NCI-H187 treated with DMSO at 0.1 percent for 48 hours (cell line): ENCODE data around the gene KLHL11.
A peak's percentile ranks its signal among the peaks of the same experiment; 100 is the strongest.

ENCODE experiments used
- DNase-seq: peaks from one replicate; lab custom pipeline; 2025; lab: John Stamatoyannopoulos, UW

Gene KLHL11, protein sequence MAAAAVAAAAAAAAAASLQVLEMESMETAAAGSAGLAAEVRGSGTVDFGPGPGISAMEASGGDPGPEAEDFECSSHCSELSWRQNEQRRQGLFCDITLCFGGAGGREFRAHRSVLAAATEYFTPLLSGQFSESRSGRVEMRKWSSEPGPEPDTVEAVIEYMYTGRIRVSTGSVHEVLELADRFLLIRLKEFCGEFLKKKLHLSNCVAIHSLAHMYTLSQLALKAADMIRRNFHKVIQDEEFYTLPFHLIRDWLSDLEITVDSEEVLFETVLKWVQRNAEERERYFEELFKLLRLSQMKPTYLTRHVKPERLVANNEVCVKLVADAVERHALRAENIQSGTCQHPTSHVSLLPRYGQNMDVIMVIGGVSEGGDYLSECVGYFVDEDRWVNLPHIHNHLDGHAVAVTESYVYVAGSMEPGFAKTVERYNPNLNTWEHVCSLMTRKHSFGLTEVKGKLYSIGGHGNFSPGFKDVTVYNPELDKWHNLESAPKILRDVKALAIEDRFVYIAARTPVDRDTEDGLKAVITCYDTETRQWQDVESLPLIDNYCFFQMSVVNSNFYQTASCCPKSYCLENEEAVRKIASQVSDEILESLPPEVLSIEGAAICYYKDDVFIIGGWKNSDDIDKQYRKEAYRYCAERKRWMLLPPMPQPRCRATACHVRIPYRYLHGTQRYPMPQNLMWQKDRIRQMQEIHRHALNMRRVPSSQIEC

DNA sequence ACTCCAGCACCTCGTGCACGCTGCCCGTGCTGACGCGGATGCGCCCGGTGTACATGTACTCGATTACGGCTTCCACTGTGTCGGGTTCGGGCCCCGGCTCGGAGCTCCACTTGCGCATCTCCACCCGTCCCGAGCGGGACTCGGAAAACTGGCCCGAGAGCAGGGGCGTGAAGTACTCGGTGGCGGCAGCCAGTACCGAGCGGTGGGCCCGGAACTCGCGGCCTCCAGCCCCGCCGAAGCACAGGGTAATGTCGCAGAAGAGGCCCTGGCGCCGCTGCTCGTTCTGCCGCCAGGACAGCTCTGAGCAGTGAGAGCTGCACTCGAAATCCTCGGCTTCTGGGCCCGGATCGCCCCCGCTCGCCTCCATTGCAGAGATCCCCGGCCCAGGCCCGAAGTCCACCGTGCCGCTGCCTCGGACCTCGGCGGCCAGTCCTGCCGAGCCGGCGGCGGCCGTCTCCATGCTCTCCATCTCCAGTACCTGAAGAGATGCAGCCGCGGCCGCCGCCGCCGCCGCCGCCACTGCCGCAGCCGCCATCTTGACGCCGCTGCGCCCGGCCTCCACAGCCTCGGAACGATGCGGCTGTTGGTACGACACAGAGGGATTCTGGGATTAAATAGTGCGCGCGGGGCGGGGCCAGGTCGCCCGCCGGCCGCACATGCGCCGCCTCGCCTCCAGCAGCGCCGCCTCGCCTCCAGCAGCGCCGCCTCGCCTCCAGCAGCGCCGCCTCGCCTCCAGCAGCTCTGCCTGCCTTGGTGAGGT, at the start of gene KLHL11:
KLHL11 (minus strand) TSS at position 588 of the 760 bp plus-strand sequence; CDS start at position 535, 53 bp downstream.
- peak; percentile 51 for DNase-seq

DNA sequence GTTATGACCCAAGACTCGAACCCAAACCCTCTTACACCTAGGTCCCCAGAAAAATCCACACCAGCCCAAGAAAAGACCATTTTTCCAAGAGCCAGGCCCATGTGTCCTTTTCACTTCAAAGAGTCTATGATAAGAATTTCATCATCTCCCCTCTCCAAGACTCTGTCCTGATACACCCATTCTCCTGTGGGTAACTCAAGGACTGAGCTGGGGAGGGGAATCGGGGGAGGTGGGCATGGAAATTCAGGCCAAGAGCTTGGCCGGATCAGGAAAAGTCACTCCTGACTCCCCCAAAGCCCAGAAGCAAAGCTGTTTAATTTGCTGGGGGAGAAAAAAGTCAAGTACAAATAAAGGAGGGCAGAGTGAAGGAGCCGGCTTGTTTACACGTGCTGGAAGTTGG, 49.8 kb upstream of the KLHL11 start:
- no peak for DNase-seq

DNA sequence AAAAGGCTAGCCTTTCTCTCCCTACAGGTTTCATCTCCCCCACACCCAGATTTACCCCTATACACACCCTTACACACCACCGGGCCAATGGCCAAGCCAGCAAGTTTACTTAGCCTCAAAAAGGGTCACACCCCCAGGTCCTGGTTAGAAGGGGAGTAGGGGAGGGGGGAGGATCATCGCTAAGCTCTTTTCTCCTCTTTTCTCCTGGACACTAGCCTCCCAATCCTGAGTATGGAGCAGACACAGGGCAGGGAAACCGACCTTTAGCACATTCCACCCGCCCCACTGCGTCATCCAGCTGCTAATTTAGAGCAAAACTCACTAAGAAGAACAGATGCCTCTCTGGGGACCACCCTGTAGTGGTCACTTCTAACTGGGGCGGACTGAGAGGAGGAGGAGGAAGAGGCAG, 49.1 kb upstream of the KLHL11 start:
- DNase-seq: no peak

DNA sequence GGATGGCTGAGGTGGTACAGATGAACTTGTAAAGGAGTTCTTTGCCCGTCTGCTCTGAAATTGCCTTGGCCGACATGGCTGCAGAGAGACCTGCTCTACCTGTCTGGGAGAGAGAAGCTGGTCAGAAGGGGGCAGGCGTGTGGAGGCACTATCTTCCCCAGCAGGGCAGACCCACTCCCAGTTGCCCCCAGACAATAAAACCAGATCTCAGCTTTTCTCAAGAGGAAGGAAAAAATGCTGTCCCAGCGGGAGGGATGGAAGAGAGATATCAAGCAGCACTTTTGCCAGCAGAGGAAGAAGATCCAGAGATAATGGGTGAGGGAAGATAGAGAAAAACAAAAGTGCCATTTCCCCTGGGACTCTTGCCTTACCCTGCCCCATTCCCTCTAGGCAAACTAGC, 48.6 kb upstream of the KLHL11 start:
- DNase-seq: no peak

DNA sequence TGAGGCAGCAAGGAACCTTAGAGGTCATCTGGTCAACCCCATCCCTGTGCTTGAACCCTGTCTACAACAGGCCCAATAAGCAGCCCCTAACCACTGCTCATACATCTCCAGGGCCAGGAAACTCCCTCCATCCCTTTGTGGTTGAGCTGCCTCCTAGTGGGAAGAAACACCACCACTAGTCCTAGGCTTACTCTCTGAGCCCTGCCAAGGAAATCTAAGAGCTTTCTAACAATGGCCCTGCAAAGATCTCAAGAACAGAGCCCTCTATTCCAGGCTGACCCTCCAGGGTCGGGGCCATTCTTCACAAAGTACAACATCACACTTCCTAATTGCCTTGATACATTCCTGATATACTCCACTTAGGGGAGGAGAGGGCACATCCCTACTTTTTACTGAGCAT, 47.7 kb upstream of the KLHL11 start:
- DNase-seq: no peak

DNA sequence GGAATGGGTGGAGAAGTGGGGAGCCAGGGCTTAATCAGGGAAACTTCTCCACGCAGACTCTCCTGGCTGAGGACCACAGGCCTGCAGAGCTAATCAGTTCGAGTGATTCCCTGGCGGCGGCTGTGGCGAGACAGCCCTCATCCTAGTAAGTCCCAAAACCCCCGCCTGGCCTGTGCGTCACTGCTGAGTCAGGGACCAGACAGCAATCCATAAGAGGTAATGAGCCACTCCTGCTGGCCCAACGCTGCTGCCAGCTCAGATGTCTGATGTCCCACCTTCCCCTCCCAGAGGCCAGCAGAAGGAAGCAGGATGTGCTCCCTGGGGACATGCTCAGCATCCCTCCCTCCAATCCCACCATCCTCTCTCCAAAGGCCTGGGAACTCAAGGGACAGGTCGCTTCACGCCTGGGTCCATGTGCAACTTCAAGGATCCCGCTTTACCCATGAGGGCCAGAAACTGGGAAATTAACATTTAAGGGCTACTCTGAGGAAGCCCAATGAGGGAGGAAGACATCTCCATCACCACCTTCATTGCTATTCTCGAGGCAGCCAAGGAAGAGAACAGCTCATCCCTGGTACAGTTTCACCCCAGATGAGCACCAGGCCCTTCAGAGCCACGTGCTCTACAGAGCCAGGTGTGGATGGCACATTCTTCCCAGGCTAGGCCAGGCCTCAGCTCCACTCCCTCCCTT, 45.6 kb upstream of the KLHL11 start:
- DNase-seq: no peak

DNA sequence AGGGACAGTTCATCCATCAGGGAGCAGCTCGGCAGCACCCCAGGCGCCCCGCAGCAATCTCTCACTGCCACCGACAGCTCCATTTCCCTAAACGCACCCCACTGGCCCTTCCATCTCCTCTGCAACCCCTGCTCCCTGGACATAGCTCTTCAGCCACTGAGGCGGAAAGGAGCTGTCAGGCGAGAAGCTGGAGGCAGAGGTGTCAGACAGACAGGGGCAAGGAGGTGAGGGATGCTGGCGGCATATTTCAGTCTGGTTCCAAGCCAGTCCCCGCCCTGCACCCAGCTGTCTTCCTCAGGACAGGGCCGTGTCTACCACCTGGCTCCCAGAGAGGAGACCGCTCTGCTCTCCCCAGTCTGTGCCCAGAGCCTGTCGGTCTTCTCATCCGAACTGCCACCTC, 43.9 kb upstream of the KLHL11 start:
- no peak for DNase-seq

DNA sequence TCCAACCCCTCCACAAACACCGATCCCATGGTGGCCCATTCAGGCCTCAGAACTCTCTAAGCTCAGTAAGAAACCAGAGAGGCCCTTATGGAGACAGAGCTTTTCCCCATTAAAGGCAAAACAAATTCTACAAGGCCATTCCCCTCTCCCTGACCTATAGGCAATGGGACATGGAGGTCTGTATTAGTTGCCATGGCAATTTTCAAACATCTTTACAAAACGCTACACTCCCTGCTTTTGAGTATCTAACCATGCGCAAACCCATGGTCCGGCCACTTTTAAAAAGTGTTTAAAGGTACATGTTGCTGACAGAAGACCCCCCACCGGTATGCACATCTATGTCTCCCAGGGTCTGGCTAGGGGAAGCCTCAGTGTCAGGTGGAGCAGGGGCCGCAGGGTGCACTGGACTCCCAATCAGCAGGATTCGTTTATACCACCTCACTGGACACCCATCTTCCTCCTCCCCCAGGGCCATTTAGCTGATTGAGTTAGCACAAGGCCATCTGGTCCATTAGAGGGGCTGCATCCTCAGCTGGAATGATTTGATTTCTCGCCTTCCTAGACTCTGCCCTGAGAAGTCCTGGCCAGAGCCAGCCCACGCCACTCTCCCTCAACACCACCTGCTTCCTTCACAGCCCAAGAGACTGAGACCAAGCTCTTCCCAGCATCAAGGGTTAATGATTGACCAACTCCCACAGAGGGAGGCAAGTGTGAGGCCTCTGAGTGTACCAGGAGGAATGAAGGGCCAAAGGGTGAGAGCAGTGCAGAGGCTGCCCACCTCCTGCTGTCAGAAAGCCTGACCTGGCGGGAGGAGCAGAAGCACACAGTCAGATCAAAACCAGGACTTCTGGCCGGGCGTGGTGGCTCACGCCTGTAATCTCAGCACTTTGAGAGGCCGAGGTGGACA, 42.7 kb upstream of the KLHL11 start:
- DNase-seq: no peak

DNA sequence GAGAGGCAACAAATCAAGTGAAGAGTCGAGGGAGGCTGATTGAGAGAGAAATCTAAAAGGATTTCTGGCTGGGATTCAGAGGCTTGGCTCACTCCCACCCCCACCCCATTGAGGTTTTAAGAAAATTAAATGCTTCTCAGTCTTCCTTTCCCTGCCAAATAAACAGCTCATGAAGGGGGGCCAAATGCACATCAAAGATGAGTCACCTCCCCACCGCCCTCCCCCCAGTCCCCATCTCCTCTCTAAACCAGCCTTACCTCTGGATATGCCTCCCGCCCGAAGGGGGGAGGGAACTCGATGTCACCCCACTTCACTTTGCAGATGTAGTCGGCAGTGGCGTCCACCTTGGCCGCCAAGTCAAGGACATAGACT, 41.9 kb upstream of the KLHL11 start:
- peak; percentile 61 for DNase-seq

DNA sequence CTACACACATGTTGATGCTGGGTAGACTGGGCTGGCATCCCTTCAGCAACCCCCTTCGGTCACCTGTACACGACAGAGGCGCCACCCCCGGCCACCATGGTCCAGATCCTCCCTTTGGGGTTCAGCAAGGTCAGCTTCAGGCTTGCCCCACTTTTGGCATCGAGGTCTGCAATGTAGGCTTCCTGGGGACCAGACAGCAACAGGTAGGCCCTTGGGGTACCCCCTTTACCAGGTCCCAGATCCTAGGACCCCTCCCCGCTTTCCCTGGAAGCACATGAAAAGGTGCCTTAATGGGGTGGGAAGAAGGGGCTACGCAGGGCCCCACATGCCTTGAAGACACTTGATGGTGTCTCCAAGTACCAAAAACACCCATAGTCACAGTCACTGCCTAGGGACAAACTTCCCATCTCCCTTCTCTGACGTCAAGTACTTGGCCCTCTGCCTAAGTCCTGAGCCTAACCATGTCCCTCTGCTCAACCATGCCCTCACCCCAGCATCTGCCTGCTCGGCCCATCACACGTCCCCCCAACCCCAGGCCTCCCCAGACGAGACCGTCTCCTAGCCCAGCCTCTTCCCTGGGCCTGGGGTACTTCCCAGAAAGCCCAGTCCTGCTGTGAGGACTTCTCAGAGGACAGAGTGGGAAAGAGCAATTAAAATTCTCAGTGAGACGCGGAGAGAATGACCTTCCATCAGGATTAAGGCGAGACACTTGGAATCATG, 41.4 kb upstream of the KLHL11 start:
- no peak for DNase-seq

DNA sequence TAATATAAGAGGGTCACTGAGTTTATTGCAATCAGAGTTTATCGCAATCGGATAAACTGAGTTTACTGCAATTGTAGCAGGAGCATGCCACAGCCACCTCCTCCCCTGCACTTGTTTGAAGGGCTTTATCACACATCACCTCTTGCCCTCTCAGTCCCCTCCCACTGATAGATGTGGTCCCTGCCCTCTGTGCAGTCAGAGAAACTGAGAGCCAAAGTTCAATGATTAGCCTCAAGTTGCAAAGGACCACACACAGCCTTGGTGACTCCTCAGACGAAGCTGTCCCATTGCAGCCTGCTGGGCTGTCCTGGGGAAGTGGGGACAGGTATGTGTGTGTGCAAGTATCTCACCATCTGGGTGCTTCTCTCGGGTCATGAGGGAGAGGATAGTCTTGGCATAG, 39.9 kb upstream of the KLHL11 start:
- no peak for DNase-seq

DNA sequence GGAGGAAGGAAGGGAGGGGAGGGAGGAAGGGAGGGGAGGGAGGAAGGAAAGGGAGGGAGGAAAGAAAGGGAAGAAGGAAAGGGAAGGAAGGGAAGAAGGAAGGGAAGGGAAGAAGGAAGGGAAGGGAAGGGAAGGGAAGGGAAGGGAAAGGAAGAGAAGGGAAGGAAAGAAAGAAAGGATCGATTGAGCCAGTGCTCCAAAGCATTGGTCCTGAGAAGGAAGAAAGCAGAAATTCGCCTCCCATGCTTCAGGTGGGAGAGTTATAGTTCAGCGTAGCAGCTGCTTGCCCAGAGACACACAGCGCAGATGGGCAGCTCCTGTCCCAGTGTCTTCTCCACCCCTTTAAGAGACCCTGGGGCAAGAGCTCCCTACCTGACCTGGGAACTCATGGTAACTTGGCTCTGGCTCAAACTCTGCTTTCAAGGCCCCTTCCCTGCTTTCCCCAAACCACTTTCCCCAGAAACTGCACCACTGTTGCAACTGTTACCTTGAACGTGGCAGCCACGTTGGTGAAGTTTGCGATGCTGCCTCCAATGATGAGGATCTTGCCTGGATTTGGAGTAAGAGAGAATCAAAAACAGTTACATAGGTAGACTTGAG, 39.1 kb upstream of the KLHL11 start:
- DNase-seq: no peak

DNA sequence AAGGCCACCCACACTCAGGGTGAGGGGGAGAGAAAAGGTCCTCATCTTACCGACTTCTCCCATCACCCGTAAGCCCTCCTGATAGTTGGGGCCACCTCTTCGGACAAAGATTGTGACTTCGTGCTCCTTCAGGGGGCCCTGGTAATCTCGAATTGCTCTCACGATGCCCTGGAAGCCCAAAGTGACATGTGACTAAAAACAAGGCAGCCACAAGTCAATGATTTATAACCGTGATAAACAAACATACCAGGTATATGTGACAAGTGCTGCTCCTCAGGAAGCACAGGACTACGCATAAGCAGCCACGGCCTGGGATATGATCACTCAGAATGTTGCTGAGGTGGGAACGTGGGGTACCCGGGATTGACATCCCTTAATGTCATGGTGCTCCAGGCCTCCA, 36.4 kb upstream of the KLHL11 start:
- no peak for DNase-seq

DNA sequence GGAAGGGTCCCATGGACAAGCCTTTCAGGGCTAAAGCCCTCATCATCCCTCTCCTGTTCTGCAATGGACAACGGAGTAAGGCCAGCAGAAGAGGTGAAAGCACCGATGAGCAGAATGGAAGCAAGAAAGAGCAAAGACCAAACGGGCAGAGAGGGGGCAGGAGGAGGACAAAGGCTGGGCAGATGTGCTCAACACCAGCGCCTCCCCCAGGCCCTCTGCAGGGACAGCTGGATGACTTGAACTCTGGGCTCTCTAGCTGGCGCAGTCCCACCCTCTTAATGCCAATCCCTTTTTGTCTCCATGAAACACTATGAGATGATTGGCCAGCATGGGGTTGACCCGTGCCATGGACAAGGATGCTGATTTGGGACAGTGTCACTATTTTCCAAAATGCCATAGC, 31.5 kb upstream of the KLHL11 start:
- no peak for DNase-seq

DNA sequence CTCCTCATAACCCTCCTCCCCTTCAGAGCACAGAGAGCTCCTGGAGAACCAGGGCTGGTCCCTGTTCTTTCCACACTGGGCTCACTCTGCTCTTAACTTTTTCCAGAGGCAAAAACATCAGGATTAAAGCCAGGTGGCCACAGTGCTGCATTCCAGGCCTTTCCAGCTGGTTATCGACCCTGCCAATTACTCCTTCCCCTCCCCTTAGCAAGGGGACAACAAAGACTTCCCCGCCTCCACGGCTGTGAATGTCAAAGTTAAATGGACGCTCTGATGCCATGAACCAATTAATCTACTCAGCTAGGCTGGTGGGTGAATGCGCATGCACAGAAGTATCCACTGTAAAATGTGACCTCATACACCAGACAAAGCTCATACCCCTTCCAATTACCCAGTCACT, 30.4 kb upstream of the KLHL11 start:
- DNase-seq: no peak

DNA sequence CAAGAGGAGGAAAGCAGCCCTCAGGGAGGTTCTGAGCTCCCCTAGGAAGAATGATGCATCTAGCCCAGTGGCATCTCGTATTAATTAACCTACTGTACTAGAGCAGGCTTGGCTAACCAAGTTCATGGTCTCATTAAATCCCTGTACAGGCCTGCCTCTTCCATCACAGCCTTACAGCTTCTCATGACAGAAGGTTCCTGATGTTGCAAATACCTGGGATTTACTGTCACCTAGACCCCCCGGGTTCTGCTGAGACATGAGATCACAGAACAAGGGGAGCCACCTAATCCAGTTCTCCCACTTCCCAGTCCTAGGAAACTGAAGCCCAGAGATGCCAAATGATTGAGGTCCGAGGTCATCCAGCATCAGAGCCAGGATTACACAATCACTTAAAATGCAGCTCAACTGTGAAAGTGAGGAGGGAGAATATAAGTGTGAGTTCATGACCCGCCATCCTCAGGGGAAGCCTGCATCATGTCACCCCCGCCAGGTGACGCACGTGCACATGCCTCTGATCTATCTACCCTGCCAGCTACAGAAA, 29.6 kb upstream of the KLHL11 start:
- DNase-seq: no peak

DNA sequence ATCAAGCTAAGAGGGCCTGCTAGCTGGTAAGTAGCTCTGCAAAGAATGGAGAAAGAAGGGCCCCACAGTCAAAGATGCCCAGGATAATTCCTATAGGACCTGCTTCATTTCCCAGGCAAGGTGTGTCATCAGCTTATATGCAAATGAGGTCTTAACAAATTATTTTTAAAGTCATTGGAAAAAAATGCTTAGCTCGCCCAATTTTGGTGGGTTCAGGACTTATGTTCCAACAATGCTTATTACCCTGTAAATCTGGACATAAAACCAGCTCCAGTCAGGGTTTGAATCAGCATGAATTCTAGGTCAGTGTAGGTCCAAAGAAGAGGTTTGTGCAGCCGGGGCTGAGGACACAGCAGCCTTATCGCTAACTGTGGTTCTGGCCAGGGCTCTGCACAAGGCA, 28.2 kb upstream of the KLHL11 start:
- DNase-seq: no peak

DNA sequence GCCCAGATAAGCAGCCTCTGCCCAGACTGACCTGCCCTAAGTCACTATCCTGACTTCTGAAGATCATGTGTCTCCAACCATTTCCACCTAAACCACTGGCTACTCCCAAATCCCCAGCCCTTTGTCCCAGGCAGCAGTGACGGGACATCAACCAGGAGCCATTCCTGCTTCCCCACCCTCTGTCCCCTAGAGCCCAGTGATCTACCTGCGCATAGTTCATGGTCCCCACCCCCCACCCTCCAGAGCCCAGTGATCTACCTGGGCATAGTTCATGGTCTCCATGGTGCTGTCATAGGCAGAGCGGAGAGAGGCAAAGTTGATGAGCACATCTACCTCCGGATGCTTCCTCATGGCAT, 26.8 kb upstream of the KLHL11 start:
- DNase-seq: no peak

DNA sequence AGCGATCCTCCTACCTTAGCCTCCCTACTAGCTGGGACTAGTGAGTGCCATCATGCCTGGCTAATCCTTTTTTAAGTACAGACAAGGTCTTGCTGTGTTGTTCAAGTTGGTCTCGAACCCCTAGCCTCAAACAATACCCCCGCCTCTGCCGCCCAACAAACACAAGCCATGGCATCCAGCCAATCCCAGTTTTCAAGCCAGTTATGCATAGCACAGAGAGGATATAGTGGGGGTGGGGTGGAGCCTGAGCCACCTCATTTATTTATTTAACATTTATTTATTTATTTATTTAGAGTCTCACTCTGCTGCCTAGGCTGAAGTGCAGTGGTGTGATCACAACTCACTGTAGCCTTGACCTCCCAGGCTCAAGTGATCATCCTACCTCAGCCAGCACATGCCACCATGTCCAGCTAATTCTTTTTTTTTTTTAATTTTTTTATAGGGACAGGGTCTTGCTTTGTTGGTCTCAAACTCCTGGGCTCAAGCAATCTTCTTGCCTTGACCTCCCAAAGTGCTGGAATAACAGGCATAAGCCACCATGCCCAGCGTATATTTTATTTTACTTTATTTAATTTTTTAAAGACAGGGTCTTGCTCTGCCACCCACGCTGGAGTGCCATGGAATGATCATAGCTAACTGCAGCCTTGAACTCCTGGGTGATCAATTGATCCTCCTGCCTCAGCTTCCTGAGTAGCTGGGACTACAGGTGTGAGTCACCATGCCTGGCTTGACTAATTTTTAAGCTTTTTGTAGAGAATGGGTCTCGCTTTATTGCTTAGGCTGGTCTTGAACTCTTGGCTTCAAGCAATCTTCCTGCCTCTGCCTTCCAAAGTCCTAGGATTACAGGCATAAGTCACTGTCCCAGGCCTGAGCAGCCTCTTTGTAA, 26.2 kb upstream of the KLHL11 start:
- no peak for DNase-seq
